K562 (cell line): Measurements from ENCODE around the gene BRD7. TPM values are rescaled to one million over a fixed set of nuclear protein-coding genes. Genes with fewer than 3 reads are reported as not detected.

Source experiments
- ARID1B ChIP-seq: fragments of 450-650 bp; IDR thresholded peaks from 2 replicates; pipeline ENCODE4 v1.6.1; 2016; ENCODE audit warnings: antibody characterized with exemption, mild to moderate bottlenecking, inconsistent platforms
- CBFA2T2 ChIP-seq: fragments of 450-650 bp; conservative IDR thresholded peaks from 2 replicates; pipeline ENCODE4 v1.6.1; 2017; ENCODE audit warnings: mild to moderate bottlenecking
- CBFA2T3 ChIP-seq: fragments of 450-650 bp; IDR thresholded peaks from 2 replicates; pipeline ENCODE4 v1.6.1; 2017
- CBFB ChIP-seq: sonication (generic); formaldehyde crosslinking; IDR thresholded peaks from 2 replicates; pipeline ENCODE4 v1.4.0; 2020; ENCODE audit warnings: mild to moderate bottlenecking, missing genetic modification reagents
- CEBPB ChIP-seq: fragments of 450-650 bp; IDR thresholded peaks from 2 replicates; pipeline ENCODE4 v1.6.1; 2016; ENCODE audit warnings: missing genetic modification characterization, missing compliant biosample characterization
- GABPA ChIP-seq: fragments of 200-800 bp; sonication (Bioruptor generic); conservative IDR thresholded peaks from 2 replicates; pipeline ENCODE4 v1.6.1; 2016; ENCODE audit warnings: low read depth, missing genetic modification characterization, missing compliant biosample characterization
- HDAC2 ChIP-seq: fragments of 450-650 bp; IDR thresholded peaks from 2 replicates; pipeline ENCODE4 v1.6.1; 2016; ENCODE audit warnings: mild to moderate bottlenecking
- KDM1A ChIP-seq, 2 experiments: fragments of 450-650 bp; IDR thresholded peaks; 2 replicates each; pipeline ENCODE4 v1.6.1; 2016; ENCODE audit warnings: mild to moderate bottlenecking in 2 of 2
- MEIS2 ChIP-seq: fragments of 450-650 bp; IDR thresholded peaks from 2 replicates; pipeline ENCODE4 v1.6.1; 2014; ENCODE audit warnings: mild to moderate bottlenecking; ENCODE audit not compliant: partially characterized antibody
- NCOA2 ChIP-seq, 2 experiments: fragments of 450-650 bp; IDR thresholded peaks; 2 replicates each; pipeline ENCODE4 v1.6.1; 2018; ENCODE audit warnings: mild to moderate bottlenecking in 2 of 2, moderate library complexity in 1 of 2; ENCODE audit not compliant: partially characterized antibody in 2 of 2
- NFIC ChIP-seq: fragments of 450-650 bp; IDR thresholded peaks from 2 replicates; pipeline ENCODE4 v1.6.1; 2017; ENCODE audit warnings: mild to moderate bottlenecking, inconsistent platforms
- NFIX ChIP-seq: fragments of 250-450 bp; sonication (Bioruptor Pico); IDR thresholded peaks from 2 replicates; pipeline ENCODE4 v1.4.0; 2020; ENCODE audit warnings: low read depth, mild to moderate bottlenecking, moderate library complexity
- NR1H2 ChIP-seq: sonication (generic); formaldehyde crosslinking; IDR thresholded peaks from 2 replicates; pipeline ENCODE4 v1.4.0; 2020; ENCODE audit warnings: mild to moderate bottlenecking, missing genetic modification reagents
- POLR2H ChIP-seq: IDR thresholded peaks from 2 replicates; pipeline ENCODE4 v1.6.1; 2016; ENCODE audit warnings: missing genetic modification characterization, low read depth, mild to moderate bottlenecking, control low read depth, missing compliant biosample characterization, moderate library complexity
- SMAD4 ChIP-seq: fragments of 250-450 bp; sonication (Bioruptor Pico); conservative IDR thresholded peaks from 2 replicates; pipeline ENCODE4 v1.8.0; 2021; ENCODE audit warnings: inconsistent platforms, mild to moderate bottlenecking, moderate library complexity
- TAL1 ChIP-seq: fragments of 450-650 bp; IDR thresholded peaks from 2 replicates; pipeline ENCODE4 v1.6.1; 2016; ENCODE audit warnings: mild to moderate bottlenecking
- TCF3 ChIP-seq: sonication (generic); formaldehyde crosslinking; IDR thresholded peaks from 2 replicates; pipeline ENCODE4 v1.4.0; 2020; ENCODE audit warnings: mild to moderate bottlenecking, missing genetic modification reagents
- TRIM24 ChIP-seq, 2 experiments: fragments of 450-650 bp; IDR thresholded peaks; 2 replicates each; pipeline ENCODE4 v1.6.1; 2016
- XRCC3 ChIP-seq: fragments of 450-650 bp; IDR thresholded peaks from 2 replicates; pipeline ENCODE4 v1.6.1; 2017; ENCODE audit warnings: mild to moderate bottlenecking, moderate library complexity
- ZNF717 ChIP-seq: fragments of 250-450 bp; sonication (Bioruptor Pico); IDR thresholded peaks from 2 replicates; pipeline ENCODE4 v1.5.0; 2021
- polyA plus RNA-seq, 8 experiments: library from polyadenylated mRNA; depleted of rRNA in 4 of 8; stranded (reverse) in 5 of 8; unstranded in 3 of 8; fragments of >200 nt; fragmentation: Nextera tagmentation in 2 of 8; fragmentation: Illumina TruSeq in 1 of 8; extraction: Ambion mirVana in 2 of 8; extraction: Trizol in 1 of 8; gene quantifications; 2 replicates each; pipeline versions ENCODE4 v1.2.1 to v1.2.3, GENCODE V29; 2011 to 2014; ENCODE audit warnings: inconsistent platforms in 1 of 8, missing spikeins in 1 of 8
- total RNA-seq, 7 experiments: library from RNA; depleted of rRNA in 6 of 7; stranded (reverse); fragments of >200 nt in 6 of 7; fragmentation: Illumina TruSeq in 2 of 7; extraction: Trizol in 2 of 7; gene quantifications; 2 replicates each; pipeline versions ENCODE4 v1.2.1 to v1.2.3, GENCODE V29; 2011 to 2021; ENCODE audit warnings: low replicate concordance in 1 of 7
- TF ChIP-seq, protein P1 (sequence below): IDR thresholded peaks from 2 replicates; pipeline ENCODE4 v1.6.1; 2011; ENCODE audit warnings: borderline replicate concordance, low read depth, mild to moderate bottlenecking, moderate library complexity, low read length; ENCODE audit not compliant: insufficient read depth, poor library complexity, severe bottlenecking
- TF ChIP-seq, protein P2 (sequence below): sonication (generic); formaldehyde crosslinking; IDR thresholded peaks from 2 replicates; pipeline ENCODE4 v1.8.1; 2023; ENCODE audit warnings: mild to moderate bottlenecking, missing genetic modification reagents

Gene BRD7
- total and polyA plus RNA-seq, 9 of the 15 experiments (the other 6 are each of a cell fraction or from before 2014, with no cell fraction given), result 20.6 to 101 (median 68.7) TPM

GRCh38 chr16:50323335-50324011 lies 45.3 kb downstream of the BRD7 start (continued):
- TF ChIP-seq, protein P1, sequence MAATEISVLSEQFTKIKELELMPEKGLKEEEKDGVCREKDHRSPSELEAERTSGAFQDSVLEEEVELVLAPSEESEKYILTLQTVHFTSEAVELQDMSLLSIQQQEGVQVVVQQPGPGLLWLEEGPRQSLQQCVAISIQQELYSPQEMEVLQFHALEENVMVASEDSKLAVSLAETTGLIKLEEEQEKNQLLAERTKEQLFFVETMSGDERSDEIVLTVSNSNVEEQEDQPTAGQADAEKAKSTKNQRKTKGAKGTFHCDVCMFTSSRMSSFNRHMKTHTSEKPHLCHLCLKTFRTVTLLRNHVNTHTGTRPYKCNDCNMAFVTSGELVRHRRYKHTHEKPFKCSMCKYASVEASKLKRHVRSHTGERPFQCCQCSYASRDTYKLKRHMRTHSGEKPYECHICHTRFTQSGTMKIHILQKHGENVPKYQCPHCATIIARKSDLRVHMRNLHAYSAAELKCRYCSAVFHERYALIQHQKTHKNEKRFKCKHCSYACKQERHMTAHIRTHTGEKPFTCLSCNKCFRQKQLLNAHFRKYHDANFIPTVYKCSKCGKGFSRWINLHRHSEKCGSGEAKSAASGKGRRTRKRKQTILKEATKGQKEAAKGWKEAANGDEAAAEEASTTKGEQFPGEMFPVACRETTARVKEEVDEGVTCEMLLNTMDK, result no peak
- TF ChIP-seq POLR2H (tag) (0 out of 2 replicates have a peak, but pooled peaks have one; percentile 23), TRIM24 (IDR thresholded peaks at IDR 0.05) (peak; percentile 22 to 63; a peak in 1 of 4 replicates), NFIC (peak; percentile 100), XRCC3 (no peak), TCF3 (CRISPR knock-in tag) (peak; percentile 39), TAL1 (peak; percentile 48), CBFB (CRISPR knock-in tag) (no peak), KDM1A (IDR thresholded peaks at IDR 0.05) (peak; percentile 22 to 57; a peak in 1 of 4 replicates), NCOA2 (IDR thresholded peaks at IDR 0.05; ENCODE audit: partially characterized antibody in 2 of 2) (peak in 1 of 2 experiments; percentile 90), GABPA (tag) (peak; percentile 25; the same call in 1 of the 2 replicates), MEIS2 (peak; percentile 95), CBFA2T3 (peak; percentile 70), NR1H2 (no peak), SMAD4 (peak; percentile 69), ZNF717 (CRISPR knock-in tag) (no peak), NFIX (CRISPR knock-in tag) (peak; percentile 100), CEBPB (tag) (peak; percentile 77), CBFA2T2 (peak; percentile 40; the same call in 1 of the 2 replicates), ARID1B (peak; percentile 68), HDAC2 (peak; percentile 25; the same call in 1 of the 2 replicates)
- TF ChIP-seq, protein P2, sequence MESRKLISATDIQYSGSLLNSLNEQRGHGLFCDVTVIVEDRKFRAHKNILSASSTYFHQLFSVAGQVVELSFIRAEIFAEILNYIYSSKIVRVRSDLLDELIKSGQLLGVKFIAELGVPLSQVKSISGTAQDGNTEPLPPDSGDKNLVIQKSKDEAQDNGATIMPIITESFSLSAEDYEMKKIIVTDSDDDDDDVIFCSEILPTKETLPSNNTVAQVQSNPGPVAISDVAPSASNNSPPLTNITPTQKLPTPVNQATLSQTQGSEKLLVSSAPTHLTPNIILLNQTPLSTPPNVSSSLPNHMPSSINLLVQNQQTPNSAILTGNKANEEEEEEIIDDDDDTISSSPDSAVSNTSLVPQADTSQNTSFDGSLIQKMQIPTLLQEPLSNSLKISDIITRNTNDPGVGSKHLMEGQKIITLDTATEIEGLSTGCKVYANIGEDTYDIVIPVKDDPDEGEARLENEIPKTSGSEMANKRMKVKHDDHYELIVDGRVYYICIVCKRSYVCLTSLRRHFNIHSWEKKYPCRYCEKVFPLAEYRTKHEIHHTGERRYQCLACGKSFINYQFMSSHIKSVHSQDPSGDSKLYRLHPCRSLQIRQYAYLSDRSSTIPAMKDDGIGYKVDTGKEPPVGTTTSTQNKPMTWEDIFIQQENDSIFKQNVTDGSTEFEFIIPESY (CRISPR knock-in tag), result no peak
